ENCODE measurements around the gene MEIOB.

The MEIOB gene

GRCh38 chr16:1828645-1829410 lies 43.1 kb downstream of the MEIOB start:
- no peak for TF ChIP-seq CTCF (IDR thresholded peaks at IDR 0.05; ENCODE audit: insufficient read depth, low read depth, low read length, missing control alignments)
- no peak for DNase-seq (ENCODE audit: low read depth)
- peak overlapping the region; percentile 97 for H3K4me3 ChIP-seq (ENCODE audit: low read length)

GRCh38 chr16:1826691-1827573 lies 45.0 kb downstream of the MEIOB start, which contains the start of the genes FAHD1 and HAGH:
Gene FAHD1 (plus strand): TSS chr16:1827206. CDS start chr16:1827239, 33 bp downstream.
Gene HAGH (minus strand): TSS chr16:1826825. CDS start chr16:1826787, 38 bp downstream.
- peak; percentile 96 for DNase-seq (ENCODE audit: low read depth)
- H3K4me3 ChIP-seq (ENCODE audit: low read length): peak within 1 kb of the TSS; percentile 97
- TF ChIP-seq CTCF (IDR thresholded peaks at IDR 0.05; ENCODE audit: insufficient read depth, low read depth, low read length, missing control alignments): no peak

GRCh38 chr16:1825864-1826690 lies 45.9 kb downstream of the MEIOB start:
- no peak for TF ChIP-seq CTCF (IDR thresholded peaks at IDR 0.05; ENCODE audit: insufficient read depth, low read depth, low read length, missing control alignments)
- H3K4me3 ChIP-seq (ENCODE audit: low read length): peak overlapping the region; percentile 47
- DNase-seq (ENCODE audit: low read depth): peak; percentile 79

- TF ChIP-seq CTCF (IDR thresholded peaks at IDR 0.05; ENCODE audit: insufficient read depth, low read depth, low read length, missing control alignments): no peak
- H3K4me3 ChIP-seq (ENCODE audit: low read length): peak overlapping the region; percentile 47
- DNase-seq (ENCODE audit: low read depth): no peak
Observed at GRCh38 chr16:1825381-1825863, 46.5 kb downstream of the MEIOB start.

GRCh38 chr16:1823821-1824220 lies 48.1 kb downstream of the MEIOB start:
- peak; percentile 82 for DNase-seq (ENCODE audit: low read depth)

More at GRCh38 chr16:1823821-1824220, 48.1 kb downstream of the MEIOB start:
- no peak overlapping the region for H3K4me3 ChIP-seq (ENCODE audit: low read length)
- TF ChIP-seq CTCF (IDR thresholded peaks at IDR 0.05; ENCODE audit: insufficient read depth, low read depth, low read length, missing control alignments): peak; percentile 32

Data from epithelial cell of esophagus (primary cell).